H1 (cell line): ENCODE data around the gene SH3RF2. TPM values are rescaled to one million over a fixed set of nuclear protein-coding genes. Genes with fewer than 3 reads are reported as not detected.

Experiments
- CTCF ChIA-PET: fragments of 300-600 bp; sonication (Branson Sonifier 250); formaldehyde crosslinking; loops from one replicate; lab custom pipeline; 2021; ENCODE audit not compliant: partially characterized antibody; lab: Charles Lee
- POLR2A ChIA-PET: fragments of 300-600 bp; sonication (Branson Sonifier 250); formaldehyde crosslinking; loops from one replicate; lab custom pipeline; 2021; ENCODE audit warnings: inconsistent platforms; ENCODE audit not compliant: partially characterized antibody; lab: Charles Lee
- DNase-seq, 2 experiments: peaks; one replicate each; pipeline versions ENCODE4 v3.0.0 to v3.0.0-alpha.2; 2010 to 2022; ENCODE audit warnings: low spot score in 2 of 2, low read depth in 1 of 2, mixed read lengths in 1 of 2
- FAIRE-seq: peaks from 2 replicates; lab custom pipeline; 2011; peaks lifted over from hg19 to GRCh38; lab: Jason Lieb, UNC
- H2AFZ ChIP-seq: 2 replicates; pipeline ENCODE4 v1.8.1; 2012; ENCODE audit warnings: low read length, inconsistent platforms
- H2AK5ac ChIP-seq: 2 replicates; pipeline ENCODE4 v1.6.1; 2013; ENCODE audit warnings: low read depth, low read length
- H2BK120ac ChIP-seq: replicated peaks from 2 replicates; pipeline ENCODE3; 2013; ENCODE audit warnings: low read depth, low read length, inconsistent platforms
- H2BK12ac ChIP-seq: 2 replicates; pipeline ENCODE4 v1.6.1; 2013; ENCODE audit warnings: low read depth, low read length
- H2BK15ac ChIP-seq: 2 replicates; pipeline ENCODE4 v1.6.1; 2013; ENCODE audit warnings: low read length
- H2BK20ac ChIP-seq: 2 replicates; pipeline ENCODE4 v1.6.1; 2013; ENCODE audit warnings: low read length
- H2BK5ac ChIP-seq: 2 replicates; pipeline ENCODE4 v1.6.1; 2013; ENCODE audit warnings: low read depth, low read length
- H3K14ac ChIP-seq: 2 replicates; pipeline ENCODE4 v1.6.1; 2013; ENCODE audit warnings: inconsistent platforms; ENCODE audit not compliant: insufficient read length
- H3K18ac ChIP-seq: 2 replicates; pipeline ENCODE4 v1.6.1; 2013; ENCODE audit warnings: low read length; ENCODE audit errors: extremely low read depth
- H3K23ac ChIP-seq: 2 replicates; pipeline ENCODE4 v1.6.1; 2013; ENCODE audit warnings: inconsistent platforms; ENCODE audit not compliant: insufficient read length
- H3K23me2 ChIP-seq: 2 replicates; pipeline ENCODE4 v1.6.1; 2013; ENCODE audit warnings: low read depth, low read length
- H3K27ac ChIP-seq: 2 replicates; pipeline ENCODE4 v1.6.1; 2011; ENCODE audit warnings: low read depth, low read length, inconsistent platforms
- H3K27me3 ChIP-seq, 4 experiments: replicated peaks in 1 of 4; 1 replicate in 1 of 4; 2 replicates in 3 of 4; pipeline versions ENCODE4 v1.6.1 to v1.8.1; 2011 to 2013; ENCODE audit warnings: low read length in 3 of 4, mild to moderate bottlenecking in 3 of 4, inconsistent platforms in 2 of 4, mixed read lengths in 2 of 4, moderate library complexity in 1 of 4; ENCODE audit not compliant: control insufficient read depth in 3 of 4, insufficient read depth in 3 of 4; ENCODE audit errors: extremely low read depth in 1 of 4
- H3K36me3 ChIP-seq, 4 experiments: 2 replicates each; pipeline versions ENCODE4 v1.6.1 to v1.8.1; 2011 to 2013; ENCODE audit warnings: mild to moderate bottlenecking in 4 of 4, low read length in 3 of 4, moderate library complexity in 2 of 4, control low read depth in 1 of 4, inconsistent platforms in 1 of 4; ENCODE audit not compliant: insufficient read depth in 4 of 4, control insufficient read depth in 2 of 4
- H3K4ac ChIP-seq: replicated peaks from 2 replicates; pipeline ENCODE3; 2013; ENCODE audit warnings: low read length, low read depth, mixed read lengths, inconsistent platforms; ENCODE audit not compliant: insufficient read length
- H3K4me1 ChIP-seq, 4 experiments: replicated peaks in 1 of 4; 1 replicate in 1 of 4; 2 replicates in 3 of 4; pipeline versions ENCODE4 v1.6.1 to v1.8.1; 2011 to 2013; ENCODE audit warnings: low read length in 3 of 4, inconsistent platforms in 2 of 4, mixed read lengths in 1 of 4; ENCODE audit not compliant: insufficient read depth in 4 of 4, control insufficient read depth in 3 of 4
- H3K4me2 ChIP-seq, 2 experiments: 2 replicates each; pipeline versions ENCODE4 v1.6.1 to v1.8.1; 2011 to 2013; ENCODE audit warnings: low read depth in 2 of 2, low read length in 2 of 2, control low read depth in 1 of 2, inconsistent platforms in 1 of 2, mild to moderate bottlenecking in 1 of 2; ENCODE audit not compliant: insufficient read depth in 1 of 2
- H3K4me3 ChIP-seq, 4 experiments: fragments of 200-600, 300-600 bp in 1 of 4; sonication (generic), shearing (Covaris generic), sonication (Bioruptor Twin) in 1 of 4; 2 replicates each; pipeline versions ENCODE4 v1.5.1 to v1.8.1; 2011 to 2016; ENCODE audit warnings: low read length in 4 of 4, low read depth in 3 of 4, control low read depth in 2 of 4, inconsistent platforms in 2 of 4, mild to moderate bottlenecking in 2 of 4, mixed read lengths in 1 of 4, moderate library complexity in 1 of 4; ENCODE audit not compliant: insufficient read depth in 2 of 4; ENCODE audit errors: extremely low read depth in 1 of 4
- H3K56ac ChIP-seq: replicated peaks from 2 replicates; pipeline ENCODE3; 2013; ENCODE audit warnings: low read depth, mild to moderate bottlenecking, mixed read lengths, low read length, inconsistent platforms; ENCODE audit not compliant: insufficient read length
- H3K79me1 ChIP-seq: 2 replicates; pipeline ENCODE4 v1.6.1; 2013; ENCODE audit warnings: low read depth, low read length, control low read depth
- H3K79me2 ChIP-seq, 2 experiments: 2 replicates each; pipeline versions ENCODE4 v1.6.1 to v1.8.1; 2012 to 2013; ENCODE audit warnings: low read length in 2 of 2, mild to moderate bottlenecking in 2 of 2, inconsistent platforms in 1 of 2; ENCODE audit not compliant: insufficient read depth in 2 of 2, control insufficient read depth in 1 of 2
- H3K9ac ChIP-seq, 4 experiments: replicated peaks in 1 of 4; 1 replicate in 1 of 4; 2 replicates in 3 of 4; pipeline versions ENCODE4 v1.6.1 to v1.8.1; 2011 to 2013; ENCODE audit warnings: low read depth in 3 of 4, low read length in 3 of 4, control low read depth in 2 of 4, mild to moderate bottlenecking in 2 of 4, moderate library complexity in 2 of 4, inconsistent platforms in 1 of 4; ENCODE audit errors: extremely low read depth in 1 of 4
- H3K9me3 ChIP-seq, 2 experiments: 2 replicates each; pipeline versions ENCODE4 v1.6.1 to v1.8.1; 2012 to 2013; ENCODE audit warnings: mild to moderate bottlenecking in 2 of 2, moderate library complexity in 2 of 2, control low read depth in 1 of 2, inconsistent platforms in 1 of 2, low read depth in 1 of 2, low read length in 1 of 2, mixed read lengths in 1 of 2; ENCODE audit not compliant: insufficient read depth in 2 of 2
- H4K20me1 ChIP-seq, 2 experiments: replicated peaks in 1 of 2; 2 replicates each; pipeline versions ENCODE3 to v1.8.1; 2011 to 2013; ENCODE audit warnings: inconsistent platforms in 2 of 2, low read length in 2 of 2, mild to moderate bottlenecking in 1 of 2; ENCODE audit not compliant: insufficient read depth in 2 of 2, control insufficient read depth in 1 of 2
- H4K5ac ChIP-seq: 2 replicates; pipeline ENCODE4 v1.6.1; 2013; ENCODE audit warnings: low read length, low read depth, mixed read lengths, inconsistent platforms; ENCODE audit not compliant: insufficient read length
- H4K8ac ChIP-seq: 2 replicates; pipeline ENCODE4 v1.8.0; 2013; ENCODE audit warnings: mild to moderate bottlenecking, moderate library complexity, low read length, inconsistent platforms; ENCODE audit not compliant: insufficient read depth; ENCODE audit errors: extremely low read depth
- H4K91ac ChIP-seq: replicated peaks from 2 replicates; pipeline ENCODE3; 2013; ENCODE audit warnings: low read length, mixed read lengths, inconsistent platforms; ENCODE audit not compliant: insufficient read length
- SAP30 ChIP-seq: fragments of 300-600 bp; sonication (generic); IDR thresholded peaks from 2 replicates; pipeline ENCODE4 v1.7.1; 2012; ENCODE audit warnings: low read length, moderate library complexity, mild to moderate bottlenecking, inconsistent platforms; ENCODE audit not compliant: insufficient read depth, insufficient replicate concordance
- SP4 ChIP-seq: IDR thresholded peaks from 2 replicates; pipeline ENCODE4 v1.6.1; 2012; ENCODE audit warnings: low read length, inconsistent platforms
- SRF ChIP-seq: IDR thresholded peaks from 2 replicates; pipeline ENCODE4 v1.6.1; 2011; ENCODE audit warnings: mild to moderate bottlenecking, low read depth, low read length, moderate library complexity
- WGBS, 2 experiments: shearing (Covaris generic) in 1 of 2; methylation state at CpG; one replicate each; pipeline versions ENCODE4 v1.1.6 to v1.1.7; 2013 to 2015; ENCODE audit warnings: low lambda C conversion rate in 2 of 2, mixed read lengths in 2 of 2, inconsistent platforms in 1 of 2, low coverage in 1 of 2, missing lambda C conversion rate in 1 of 2; ENCODE audit not compliant: insufficient replicate concordance in 2 of 2, insufficient coverage in 1 of 2, insufficient read length in 1 of 2; ENCODE audit errors: extremely low coverage in 1 of 2, missing lambda C conversion rate in 1 of 2; 5-methylcytosine and 5-hydroxymethylcytosine counted together
- polyA plus RNA-seq, 7 experiments: library from polyadenylated mRNA; depleted of rRNA in 3 of 7; stranded (reverse) in 5 of 7; unstranded in 2 of 7; fragments of >200 nt in 5 of 7; fragments of 200-250 nt in 2 of 7; gene quantifications; 1 replicate in 5 of 7; 2 replicates in 1 of 7; 4 replicates in 1 of 7; pipeline versions ENCODE4 v1.2.1 to v1.2.3, GENCODE V29; 2011 to 2013; ENCODE audit warnings: missing spikeins in 2 of 7, mixed read lengths in 2 of 7
- total RNA-seq: library from RNA; stranded (reverse); fragmentation: NEBNext Ultra II Directional; extraction: Animal tissue kit (Norgen Biotek cat#: 25700); gene quantifications from 2 replicates; pipeline ENCODE4 v1.2.1, GENCODE V29; 2021
- TF ChIP-seq, protein P1 (sequence below): IDR thresholded peaks from 2 replicates; pipeline ENCODE4 v1.6.1; 2011; ENCODE audit warnings: low read length, improper control_type of control experiment

Gene SH3RF2
- total and polyA plus RNA-seq, 2 of the 8 experiments (the other 6 are each of a cell fraction or from before 2014, with no cell fraction given): 0.80 to 0.95 TPM

GRCh38 chr5:146103594-146103993 is 167.2 kb downstream of the SH3RF2 start:
- CTCF ChIA-PET: interaction anchor here (0.6 to 1.1 kb wide), 3 partner anchors 9 to 358 kb away, joined by 3 read pairs; no protein-coding TSS in a partner anchor
- no peak overlapping the region for H3K14ac ChIP-seq
- no peak overlapping the region for H4K8ac ChIP-seq

More at GRCh38 chr5:146103594-146103993, 167.2 kb downstream of the SH3RF2 start:
- no peak overlapping the region for H3K27ac ChIP-seq
- 64% methylated on average over 1 of the region's 1 CpG; no CpG with 5 or more reads in 1 of the 2 experiments for WGBS, 2 experiments
- POLR2A ChIA-PET: interaction anchor here (1.0 kb wide), 1 partner anchor 9 kb away, joined by 4 read pairs; no protein-coding TSS in a partner anchor
- H4K20me1 ChIP-seq: no peaks in the 10 kb centered on the region
- no peak overlapping the region for H2BK120ac ChIP-seq
- no peak overlapping the region for H3K9ac ChIP-seq
- no peak overlapping the region for H3K4ac ChIP-seq
- no peak overlapping the region for H3K23ac ChIP-seq
- no peak overlapping the region for H2BK15ac ChIP-seq
- H3K4me3 ChIP-seq: no peak overlapping the region
- DNase-seq: no peak
- H2AFZ ChIP-seq: no peak overlapping the region
- H3K56ac ChIP-seq: no peak overlapping the region
- no peak overlapping the region for H3K4me2 ChIP-seq
- H4K5ac ChIP-seq: no peak overlapping the region
- H3K23me2 ChIP-seq: no peaks in the 10 kb centered on the region
- no peak overlapping the region for H2BK5ac ChIP-seq
- TF ChIP-seq SRF: no peak
- no peak for TF ChIP-seq SAP30
- TF ChIP-seq, protein P1, sequence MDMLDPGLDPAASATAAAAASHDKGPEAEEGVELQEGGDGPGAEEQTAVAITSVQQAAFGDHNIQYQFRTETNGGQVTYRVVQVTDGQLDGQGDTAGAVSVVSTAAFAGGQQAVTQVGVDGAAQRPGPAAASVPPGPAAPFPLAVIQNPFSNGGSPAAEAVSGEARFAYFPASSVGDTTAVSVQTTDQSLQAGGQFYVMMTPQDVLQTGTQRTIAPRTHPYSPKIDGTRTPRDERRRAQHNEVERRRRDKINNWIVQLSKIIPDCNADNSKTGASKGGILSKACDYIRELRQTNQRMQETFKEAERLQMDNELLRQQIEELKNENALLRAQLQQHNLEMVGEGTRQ: no peak
- no peak for TF ChIP-seq SP4
- TF ChIP-seq, all 59 proteins: peak for 0
- Histone ChIP-seq H3K18ac (no peak overlapping the region), H2BK12ac (no peak overlapping the region), H3K27me3 (no peaks in the 10 kb centered on the region), H4K91ac (no peak overlapping the region), H2BK20ac (no peak overlapping the region), H3K4me1 (peaks cover 0 to 10% (median 3%) of the 10 kb centered on the region in 4 experiments; a peak in 3 of 7 replicates), H3K9me3 (no peaks in the 10 kb centered on the region), H3K36me3 (peaks cover 0 to 7% (median 2%) of the 10 kb centered on the region in 4 experiments; a peak in 4 of 8 replicates), H2AK5ac (no peak overlapping the region), H3K79me1 (no peaks in the 10 kb centered on the region), H3K79me2 (no peaks in the 10 kb centered on the region)
- no peak for FAIRE-seq
